ENCODE measurements around the gene CLIC3. TPM values are rescaled to one million over a fixed set of nuclear protein-coding genes. Genes with fewer than 3 reads are reported as not detected.

CLIC3 gene
- total RNA-seq, 2 experiments from 2014 or later = 2.1 to 2.8 TPM

- DNase-seq = no peak
- Mint-ChIP-seq H3K27ac (no peak overlapping the region), H3K9me3 (no peaks in the 10 kb centered on the region), H3K4me1 (ENCODE audit: low read depth) (peaks cover 14% of the 10 kb centered on the region), H3K4me3 (no peak overlapping the region), H3K27me3 (no peaks in the 10 kb centered on the region), H3K36me3 (ENCODE audit: low read depth) (no peaks in the 10 kb centered on the region)
- Histone ChIP-seq H3K4me3 (ENCODE audit: low read length) (no peak overlapping the region), H3K27me3 (ENCODE audit: control insufficient read depth in 1 of 2, insufficient read depth in 2 of 2, low read length in 2 of 2) (no peaks in the 10 kb centered on the region), H3K9me3 (ENCODE audit: control insufficient read depth in 1 of 2, insufficient read depth in 1 of 2, low read length in 2 of 2) (no peaks in the 10 kb centered on the region), H3K36me3 (ENCODE audit: insufficient read depth, low read length) (no peaks in the 10 kb centered on the region), H3K27ac (ENCODE audit: low read depth in 1 of 2, low read length in 2 of 2) (no peak overlapping the region), H3K4me1 (ENCODE audit: insufficient read depth, low read length) (peaks cover 42% of the 10 kb centered on the region)
- POLR2A ChIA-PET = no interaction called here
- no peak for TF ChIP-seq CTCF (IDR thresholded peaks at IDR 0.05)
- intact Hi-C loops (cut with DNase I, micrococcal nuclease) = no loop called here
- no peak for ATAC-seq (ENCODE audit: poor library complexity)
- CTCF ChIA-PET = no interaction called here
Measured at GRCh38 chr9:136969774-136970173, 26.6 kb downstream of the CLIC3 start.

GRCh38 chr9:136969150-136969549 is 27.2 kb downstream of the CLIC3 start:
- no peaks in the 10 kb centered on the region for H3K9me3 Mint-ChIP-seq
- H3K27me3 ChIP-seq (ENCODE audit: control insufficient read depth in 1 of 2, insufficient read depth in 2 of 2, low read length in 2 of 2) = no peaks in the 10 kb centered on the region
- H3K9me3 ChIP-seq (ENCODE audit: control insufficient read depth in 1 of 2, insufficient read depth in 1 of 2, low read length in 2 of 2) = no peaks in the 10 kb centered on the region
- intact Hi-C loops (cut with DNase I, micrococcal nuclease) = no loop called here
- CTCF ChIA-PET = no interaction called here
- no peak for DNase-seq
- H3K36me3 ChIP-seq (ENCODE audit: insufficient read depth, low read length) = no peaks in the 10 kb centered on the region
- peaks cover 15% of the 10 kb centered on the region for H3K4me1 Mint-ChIP-seq (ENCODE audit: low read depth)
- no peak for ATAC-seq (ENCODE audit: poor library complexity)
- no peak overlapping the region for H3K27ac Mint-ChIP-seq
- no peak for TF ChIP-seq CTCF (IDR thresholded peaks at IDR 0.05)
- H3K4me3 Mint-ChIP-seq = no peak overlapping the region
- no peaks in the 10 kb centered on the region for H3K27me3 Mint-ChIP-seq
- POLR2A ChIA-PET = no interaction called here
- peaks cover 42% of the 10 kb centered on the region for H3K4me1 ChIP-seq (ENCODE audit: insufficient read depth, low read length)
- no peak overlapping the region for H3K4me3 ChIP-seq (ENCODE audit: low read length)
- H3K36me3 Mint-ChIP-seq (ENCODE audit: low read depth) = no peaks in the 10 kb centered on the region
- H3K27ac ChIP-seq (ENCODE audit: low read depth in 1 of 2, low read length in 2 of 2) = no peak overlapping the region

GRCh38 chr9:136968333-136969127 is 27.8 kb downstream of the CLIC3 start:
- intact Hi-C loops (cut with DNase I, micrococcal nuclease) = no loop called here
- no peaks in the 10 kb centered on the region for H3K27me3 ChIP-seq (ENCODE audit: control insufficient read depth in 1 of 2, insufficient read depth in 2 of 2, low read length in 2 of 2)
- H3K4me3 ChIP-seq (ENCODE audit: low read length) = no peak overlapping the region
- H3K36me3 Mint-ChIP-seq (ENCODE audit: low read depth) = no peaks in the 10 kb centered on the region
- H3K4me3 Mint-ChIP-seq = no peak overlapping the region
- no peak for ATAC-seq (ENCODE audit: poor library complexity)
- no peaks in the 10 kb centered on the region for H3K27me3 Mint-ChIP-seq
- H3K9me3 Mint-ChIP-seq = no peaks in the 10 kb centered on the region
- peaks cover 15% of the 10 kb centered on the region for H3K4me1 Mint-ChIP-seq (ENCODE audit: low read depth)
- H3K9me3 ChIP-seq (ENCODE audit: control insufficient read depth in 1 of 2, insufficient read depth in 1 of 2, low read length in 2 of 2) = no peaks in the 10 kb centered on the region
- ChIA-PET CTCF (no interaction called here), POLR2A (no interaction called here)
- H3K27ac Mint-ChIP-seq = no peak overlapping the region
- peaks cover 42% of the 10 kb centered on the region for H3K4me1 ChIP-seq (ENCODE audit: insufficient read depth, low read length)
- no peak overlapping the region for H3K27ac ChIP-seq (ENCODE audit: low read depth in 1 of 2, low read length in 2 of 2)
- TF ChIP-seq CTCF (IDR thresholded peaks at IDR 0.05) = no peak
- DNase-seq = no peak
- no peaks in the 10 kb centered on the region for H3K36me3 ChIP-seq (ENCODE audit: insufficient read depth, low read length)

All from CD4-positive, alpha-beta T cell (primary cell).